Gastrocnemius medialis (tissue), 4 donors: ENCODE measurements around the gene NELFE.

Source experiments
- CTCF ChIP-seq, 5 experiments: fragments of 450-650 bp in 3 of 5; fragments of 200-600 bp in 2 of 5; sonication (generic) in 2 of 5; IDR thresholded peaks in 4 of 5; conservative IDR thresholded peaks in 1 of 5; 1 replicate in 4 of 5; 2 replicates in 1 of 5; pipeline ENCODE4 v1.5.1; 2016 to 2019; ENCODE audit warnings: antibody characterized with exemption in 5 of 5, mild to moderate bottlenecking in 3 of 5, moderate library complexity in 3 of 5
- POLR2A ChIP-seq, 2 donors: fragments of 450-650 bp; IDR thresholded peaks; one replicate each; pipeline ENCODE4 v1.6.1; 2017; ENCODE audit warnings: antibody characterized with exemption in 2 of 2, mild to moderate bottlenecking in 2 of 2, moderate library complexity in 2 of 2

- TF ChIP-seq CTCF (IDR thresholded peaks at IDR 0.05 in 4 of 5, conservative IDR thresholded peaks at IDR 0.05 in 1 of 5) (no peak), POLR2A (IDR thresholded peaks at IDR 0.05) (no peak)
These were observed 10.3 kb upstream of the NELFE start for GRCh38 chr6:31968791-31969711.
